Measurements from ENCODE around the gene DMRTC2.
"Not testable (repeated sequence)": the region's sequence is repeated elsewhere in the genome, so short reads cannot be mapped to it uniquely, and the experiment has no call there.

The DMRTC2 gene

DNA sequence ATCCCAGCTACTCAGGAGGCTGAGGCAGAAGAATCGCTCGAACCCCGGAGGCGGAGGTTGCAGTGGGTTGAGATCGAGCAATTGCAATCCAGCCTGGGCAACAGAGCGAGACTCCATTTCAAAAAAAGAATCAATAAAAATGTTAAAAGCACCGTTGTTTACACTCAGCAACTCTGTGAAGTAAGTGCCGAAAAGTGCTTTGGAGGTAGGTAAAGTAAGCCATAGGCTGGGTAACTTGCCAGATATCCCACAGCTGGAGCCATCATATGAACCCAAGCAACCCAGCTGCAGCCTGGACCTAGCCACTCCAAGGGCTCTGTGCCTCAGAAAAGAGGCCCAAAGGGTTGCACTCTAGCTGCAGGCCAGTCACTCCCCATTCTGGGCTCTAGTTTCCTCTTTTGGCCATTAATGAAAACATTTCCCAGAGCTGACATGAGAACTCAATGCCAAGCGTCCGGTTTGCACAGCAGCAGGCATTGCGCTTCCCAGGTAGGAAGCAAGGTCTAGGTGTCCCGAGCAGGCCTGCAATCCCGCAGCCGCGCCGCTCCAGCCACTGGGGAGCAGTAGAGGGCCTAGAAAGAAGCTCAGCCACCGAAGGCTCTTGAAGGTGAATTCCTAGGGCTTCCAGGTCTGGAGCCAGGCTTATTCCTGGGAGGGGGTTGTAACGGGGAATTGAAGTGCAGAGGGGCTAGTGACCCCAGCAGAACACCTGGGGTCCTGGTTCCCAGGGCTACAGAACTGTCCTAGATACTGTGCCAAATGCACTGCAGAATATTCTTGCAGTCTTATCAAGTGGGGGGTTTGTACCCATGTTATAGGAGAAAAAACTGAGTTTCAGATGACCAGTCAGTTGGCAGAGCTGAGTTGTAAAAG, 28.2 kb downstream of the DMRTC2 start:
- no peak overlapping the region for H3K9ac ChIP-seq (ENCODE audit: low read length)
- H3K4me3 ChIP-seq (ENCODE audit: low read length), result no peak overlapping the region
- no peaks in the 10 kb centered on the region for H3K4me1 ChIP-seq (ENCODE audit: control insufficient read depth, low read depth, low read length)
- no peaks in the 10 kb centered on the region for H3K27me3 ChIP-seq (ENCODE audit: control insufficient read depth, insufficient read depth, low read length)
- H3K27ac ChIP-seq (ENCODE audit: low read length), result no peak overlapping the region
- H3K36me3 ChIP-seq (ENCODE audit: control insufficient read depth, low read depth, low read length), result peaks cover 38% of the 10 kb centered on the region
- no peaks in the 10 kb centered on the region for H3K9me3 ChIP-seq (ENCODE audit: control insufficient read depth, low read depth, low read length)

DNA sequence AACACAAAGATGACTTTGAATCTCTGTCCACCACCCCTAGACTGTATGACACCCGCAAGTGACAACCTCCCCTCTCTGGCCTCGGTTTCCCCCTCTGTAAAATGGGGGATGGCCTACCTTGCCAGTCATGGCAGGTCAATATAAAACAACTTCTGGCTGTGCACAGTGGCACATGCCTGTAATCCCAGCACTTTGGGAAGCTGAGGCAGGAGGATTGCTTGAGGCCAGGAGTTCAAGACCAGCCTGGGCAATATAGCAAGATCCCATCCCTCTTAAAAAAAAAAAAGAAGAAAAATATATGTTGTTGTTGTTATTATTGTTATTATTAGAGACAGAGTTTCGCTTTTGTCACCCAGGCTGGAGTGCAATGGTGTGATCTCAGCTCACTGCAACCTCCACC, 31.1 kb downstream of the DMRTC2 start:
- not testable (repeated sequence) for H3K4me1 ChIP-seq (ENCODE audit: control insufficient read depth, low read depth, low read length); H3K4me3 ChIP-seq (ENCODE audit: low read length); H3K9ac ChIP-seq (ENCODE audit: low read length); H3K9me3 ChIP-seq (ENCODE audit: control insufficient read depth, low read depth, low read length); H3K27me3 ChIP-seq (ENCODE audit: control insufficient read depth, insufficient read depth, low read length); H3K36me3 ChIP-seq (ENCODE audit: control insufficient read depth, low read depth, low read length); H3K27ac ChIP-seq (ENCODE audit: low read length)

DNA sequence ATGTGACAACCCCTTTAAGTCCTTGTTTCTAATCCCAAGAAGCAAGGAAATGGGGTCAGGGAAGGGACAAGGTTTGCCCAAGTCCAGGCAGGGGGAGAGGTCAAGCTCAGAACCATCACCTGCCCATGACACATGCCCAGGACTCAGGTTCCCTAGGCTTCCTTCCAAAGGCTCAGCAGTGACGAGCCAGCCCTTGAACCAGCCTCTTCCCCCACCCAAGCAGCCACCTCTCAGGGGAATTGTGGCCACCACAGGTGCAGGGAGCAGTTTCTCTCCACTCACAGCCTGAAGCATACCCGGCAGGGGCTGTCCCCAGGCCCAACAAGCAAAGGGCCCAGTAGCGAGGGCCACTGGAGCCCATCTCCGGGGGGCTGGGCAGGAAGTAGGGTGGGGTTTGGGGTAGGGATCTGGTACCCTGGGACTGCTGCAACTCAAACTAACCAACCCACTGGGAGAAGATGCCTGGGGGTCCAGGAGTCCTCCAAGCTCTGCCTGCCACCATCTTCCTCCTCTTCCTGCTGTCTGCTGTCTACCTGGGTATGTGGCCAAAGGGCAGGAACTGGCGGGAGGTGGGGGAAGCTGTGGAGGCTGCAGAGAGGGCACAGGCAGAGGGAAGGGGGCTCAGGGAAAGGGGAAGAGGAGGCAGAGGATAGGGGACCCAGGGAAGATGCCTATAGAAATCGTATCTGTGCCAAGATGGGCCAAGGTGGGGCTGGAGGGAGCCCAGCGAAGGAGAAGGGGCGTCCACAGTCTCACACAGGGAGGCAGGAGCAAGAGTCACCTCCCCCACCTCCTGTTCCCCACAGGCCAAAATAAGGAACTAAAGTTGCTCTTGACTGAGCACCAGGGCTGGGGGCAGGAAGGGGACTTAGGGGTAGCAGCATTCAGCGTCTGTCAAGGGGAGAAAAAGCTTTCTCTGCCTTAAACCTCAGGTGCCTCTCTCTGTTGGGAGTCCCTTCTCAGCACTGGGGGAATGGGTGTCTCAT, 32.3 kb downstream of the DMRTC2 start, which contains the start of gene CD79A:
Gene CD79A (plus strand): TSS at position 433 of the 986 bp plus-strand sequence. CDS start 26 bp downstream, at position 459.
- H3K9ac ChIP-seq (ENCODE audit: low read length), result no peak within 1 kb of the TSS
- no peaks in the 10 kb centered on the region for H3K4me1 ChIP-seq (ENCODE audit: control insufficient read depth, low read depth, low read length)
- no peak within 1 kb of the TSS for H3K27ac ChIP-seq (ENCODE audit: low read length)
- peaks cover 15% of the 10 kb centered on the region for H3K27me3 ChIP-seq (ENCODE audit: control insufficient read depth, insufficient read depth, low read length)
- H3K4me3 ChIP-seq (ENCODE audit: low read length), result no peak within 1 kb of the TSS
- no peaks in the 10 kb centered on the region for H3K9me3 ChIP-seq (ENCODE audit: control insufficient read depth, low read depth, low read length)
- no peaks in the 10 kb centered on the region for H3K36me3 ChIP-seq (ENCODE audit: control insufficient read depth, low read depth, low read length)

DNA sequence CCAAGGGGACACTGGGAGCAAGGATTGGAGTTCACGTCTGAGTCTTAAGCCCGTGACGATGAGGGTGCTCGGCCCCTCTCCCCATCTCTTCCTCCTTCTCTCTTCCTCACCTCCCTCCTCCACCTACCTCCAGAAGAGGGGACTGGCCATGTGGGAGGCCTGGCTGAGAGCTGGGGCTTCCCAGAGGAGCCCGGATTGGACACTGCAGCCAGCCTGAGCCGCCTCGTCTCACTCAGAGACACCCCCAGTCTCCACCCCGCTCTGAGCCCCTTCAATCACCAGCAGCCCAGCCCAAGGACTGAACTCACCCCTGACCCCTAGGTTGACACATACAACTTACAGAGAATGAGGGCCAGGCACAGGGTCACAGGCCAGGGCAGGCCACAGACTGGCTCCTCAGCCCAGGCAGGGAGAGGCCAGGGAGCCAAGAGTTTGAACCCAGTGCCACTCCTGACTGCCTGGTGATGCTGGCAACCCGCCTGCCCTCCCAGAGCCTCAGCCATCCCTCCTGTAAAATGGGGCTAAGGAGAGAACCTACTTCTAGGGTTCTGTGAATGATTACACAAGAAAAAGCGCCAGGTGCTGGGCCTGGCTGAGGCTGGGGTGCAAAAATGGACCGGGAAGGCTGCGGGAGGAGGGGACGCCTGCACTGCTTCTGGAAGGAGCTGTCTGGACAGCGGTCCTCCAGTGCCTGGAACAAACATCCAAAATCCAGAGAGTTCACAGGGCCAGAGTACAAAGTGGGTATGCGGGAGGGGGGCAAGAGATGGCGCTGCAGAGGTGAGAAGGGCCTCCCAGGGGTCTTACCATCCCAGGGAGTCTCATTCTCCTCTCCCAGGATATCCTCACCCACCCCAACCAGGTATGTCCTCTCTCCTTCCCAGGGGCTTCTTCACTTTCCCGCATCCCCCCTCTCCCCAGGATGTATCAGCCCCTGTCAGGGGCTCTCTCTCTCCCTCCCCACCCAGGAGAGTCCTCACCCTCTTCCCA, 33.4 kb downstream of the DMRTC2 start:
- Histone ChIP-seq H3K9ac (ENCODE audit: low read length) (no peak overlapping the region), H3K27ac (ENCODE audit: low read length) (no peak overlapping the region), H3K4me3 (ENCODE audit: low read length) (no peak overlapping the region), H3K36me3 (ENCODE audit: control insufficient read depth, low read depth, low read length) (no peaks in the 10 kb centered on the region), H3K9me3 (ENCODE audit: control insufficient read depth, low read depth, low read length) (no peaks in the 10 kb centered on the region), H3K4me1 (ENCODE audit: control insufficient read depth, low read depth, low read length) (no peaks in the 10 kb centered on the region), H3K27me3 (ENCODE audit: control insufficient read depth, insufficient read depth, low read length) (peaks cover 26% of the 10 kb centered on the region)

DNA sequence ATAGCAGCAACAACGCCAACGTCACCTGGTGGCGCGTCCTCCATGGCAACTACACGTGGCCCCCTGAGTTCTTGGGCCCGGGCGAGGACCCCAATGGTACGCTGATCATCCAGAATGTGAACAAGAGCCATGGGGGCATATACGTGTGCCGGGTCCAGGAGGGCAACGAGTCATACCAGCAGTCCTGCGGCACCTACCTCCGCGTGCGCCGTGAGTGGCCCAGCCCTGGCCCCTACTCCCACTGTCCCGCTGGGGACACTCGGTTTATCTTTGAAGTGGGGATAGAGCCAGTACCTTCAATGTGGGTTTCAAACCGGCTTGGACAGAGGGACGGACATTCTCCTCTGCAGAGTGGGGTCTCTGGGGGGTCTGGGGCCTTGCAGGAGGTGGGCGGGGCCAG, 34.2 kb downstream of the DMRTC2 start:
- Histone ChIP-seq H3K4me1 (ENCODE audit: control insufficient read depth, low read depth, low read length) (no peaks in the 10 kb centered on the region), H3K27ac (ENCODE audit: low read length) (no peak overlapping the region), H3K27me3 (ENCODE audit: control insufficient read depth, insufficient read depth, low read length) (peaks cover 32% of the 10 kb centered on the region), H3K9me3 (ENCODE audit: control insufficient read depth, low read depth, low read length) (no peaks in the 10 kb centered on the region), H3K36me3 (ENCODE audit: control insufficient read depth, low read depth, low read length) (no peaks in the 10 kb centered on the region), H3K9ac (ENCODE audit: low read length) (no peak overlapping the region), H3K4me3 (ENCODE audit: low read length) (no peak overlapping the region)

DNA sequence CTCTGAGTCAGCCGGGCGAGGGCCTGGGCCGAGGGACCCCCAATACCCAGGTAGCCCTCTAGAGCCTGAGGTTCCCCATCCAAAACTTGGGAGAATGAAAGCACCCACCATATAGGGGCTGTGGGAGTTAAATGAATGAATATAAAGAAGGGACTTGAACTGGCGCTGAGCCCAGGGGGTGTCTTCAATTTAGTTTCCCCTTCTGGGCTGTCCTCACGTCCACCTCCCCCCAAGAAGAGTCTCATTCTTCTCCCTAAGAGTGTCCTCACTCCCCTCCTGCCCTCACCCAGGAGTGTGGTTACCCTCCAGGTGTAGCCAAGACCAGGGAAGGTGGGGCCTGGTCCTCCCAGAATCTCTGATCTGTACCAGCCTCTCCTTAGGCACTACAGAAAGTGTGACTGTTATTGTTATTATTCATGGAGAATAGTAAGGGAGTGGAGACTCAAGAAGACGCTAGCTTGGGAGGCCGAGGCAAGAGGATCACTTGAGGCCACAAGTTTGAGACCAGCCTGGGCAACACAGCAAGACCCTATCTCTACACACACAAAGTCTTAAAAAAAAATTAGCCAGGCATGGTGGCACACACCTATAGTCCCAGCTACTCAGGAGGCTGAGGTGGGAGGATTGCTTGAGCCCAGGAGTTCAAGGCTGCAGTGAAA, 35.0 kb downstream of the DMRTC2 start:
- Histone ChIP-seq H3K4me3 (ENCODE audit: low read length) (no peak overlapping the region), H3K27me3 (ENCODE audit: control insufficient read depth, insufficient read depth, low read length) (peaks cover 32% of the 10 kb centered on the region), H3K27ac (ENCODE audit: low read length) (no peak overlapping the region), H3K9ac (ENCODE audit: low read length) (no peak overlapping the region), H3K4me1 (ENCODE audit: control insufficient read depth, low read depth, low read length) (no peaks in the 10 kb centered on the region), H3K9me3 (ENCODE audit: control insufficient read depth, low read depth, low read length) (no peaks in the 10 kb centered on the region), H3K36me3 (ENCODE audit: control insufficient read depth, low read depth, low read length) (no peaks in the 10 kb centered on the region)

DNA sequence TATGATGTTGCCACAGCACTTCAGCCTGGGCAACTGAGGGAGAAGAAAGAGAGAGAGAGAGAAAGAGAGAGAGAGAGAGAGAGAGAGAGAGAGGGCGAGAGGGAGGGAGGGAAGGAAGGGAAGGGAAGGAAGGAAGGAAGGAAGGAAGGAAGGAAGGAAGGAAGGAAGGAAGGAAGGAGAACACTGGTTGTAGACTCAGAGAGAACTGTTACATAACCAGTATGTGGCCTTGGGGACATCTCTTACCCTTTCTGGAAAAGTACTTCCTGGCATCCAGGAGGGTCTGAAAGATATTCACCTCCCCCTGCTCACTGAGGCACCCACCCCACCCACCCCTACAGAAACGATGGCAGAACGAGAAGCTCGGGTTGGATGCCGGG, 35.5 kb downstream of the DMRTC2 start:
- Histone ChIP-seq H3K4me3 (ENCODE audit: low read length) (no peak overlapping the region), H3K27ac (ENCODE audit: low read length) (no peak overlapping the region), H3K4me1 (ENCODE audit: control insufficient read depth, low read depth, low read length) (no peaks in the 10 kb centered on the region), H3K9me3 (ENCODE audit: control insufficient read depth, low read depth, low read length) (no peaks in the 10 kb centered on the region), H3K36me3 (ENCODE audit: control insufficient read depth, low read depth, low read length) (no peaks in the 10 kb centered on the region), H3K27me3 (ENCODE audit: control insufficient read depth, insufficient read depth, low read length) (peaks cover 32% of the 10 kb centered on the region), H3K9ac (ENCODE audit: low read length) (no peak overlapping the region)

DNA sequence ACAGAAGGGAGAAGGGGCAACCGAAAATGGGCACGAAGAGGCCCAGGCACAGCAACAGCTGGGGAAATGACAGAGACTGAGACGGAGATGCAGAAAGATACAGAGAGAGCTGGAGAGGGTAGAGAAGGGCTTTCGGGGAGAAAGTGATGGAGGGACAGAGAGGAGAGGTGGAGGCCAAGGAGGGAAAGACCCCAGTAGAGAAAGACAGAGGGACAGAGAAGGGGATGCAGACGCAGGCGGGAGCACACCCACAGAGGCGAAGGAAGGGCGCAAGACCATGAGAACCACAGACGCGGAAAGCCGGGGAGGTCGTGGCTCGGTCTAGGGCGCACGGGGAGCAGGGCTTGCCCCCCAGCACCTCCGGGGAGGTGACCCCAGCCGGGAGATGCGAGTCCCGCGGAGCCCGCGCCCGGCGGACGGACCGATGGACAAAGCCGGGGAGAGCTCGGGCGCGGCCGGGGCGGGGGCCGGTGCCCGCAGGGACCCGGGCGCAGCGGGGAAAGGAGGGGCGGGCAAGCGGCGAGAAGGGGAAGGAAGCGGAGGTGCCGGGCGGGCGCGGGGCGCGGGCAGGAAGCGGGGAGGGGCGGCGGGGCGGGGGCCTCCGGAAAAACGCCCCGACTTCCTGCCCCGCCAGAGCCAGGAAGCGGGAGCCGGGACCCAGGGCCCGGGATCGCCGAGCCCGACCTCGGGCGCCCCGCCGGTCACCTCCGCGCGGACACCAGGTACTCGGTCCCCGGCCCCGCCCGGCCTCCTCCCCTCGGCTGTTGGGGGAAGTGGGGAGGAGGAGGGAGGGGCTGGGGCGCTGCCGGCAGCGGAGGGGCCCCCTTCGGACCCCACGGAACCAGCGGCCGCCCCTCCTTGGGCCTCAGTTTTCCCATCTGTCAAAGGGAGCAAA, 38.0 kb downstream of the DMRTC2 start, which contains the start of gene ARHGEF1:
Gene ARHGEF1 (plus strand): TSS at position 617 of the 895 bp plus-strand sequence. CDS start 4,899 bp downstream, outside the sequence.
- peak within 1 kb of the TSS; percentile 45 for H3K9ac ChIP-seq (ENCODE audit: low read length)
- no peaks in the 10 kb centered on the region for H3K9me3 ChIP-seq (ENCODE audit: control insufficient read depth, low read depth, low read length)
- peaks cover 9% of the 10 kb centered on the region for H3K4me1 ChIP-seq (ENCODE audit: control insufficient read depth, low read depth, low read length)
- H3K4me3 ChIP-seq (ENCODE audit: low read length), result peak within 1 kb of the TSS; percentile 79
- no peak within 1 kb of the TSS for H3K27ac ChIP-seq (ENCODE audit: low read length)
- H3K27me3 ChIP-seq (ENCODE audit: control insufficient read depth, insufficient read depth, low read length), result peaks cover 32% of the 10 kb centered on the region
- H3K36me3 ChIP-seq (ENCODE audit: control insufficient read depth, low read depth, low read length), result no peaks in the 10 kb centered on the region

DNA sequence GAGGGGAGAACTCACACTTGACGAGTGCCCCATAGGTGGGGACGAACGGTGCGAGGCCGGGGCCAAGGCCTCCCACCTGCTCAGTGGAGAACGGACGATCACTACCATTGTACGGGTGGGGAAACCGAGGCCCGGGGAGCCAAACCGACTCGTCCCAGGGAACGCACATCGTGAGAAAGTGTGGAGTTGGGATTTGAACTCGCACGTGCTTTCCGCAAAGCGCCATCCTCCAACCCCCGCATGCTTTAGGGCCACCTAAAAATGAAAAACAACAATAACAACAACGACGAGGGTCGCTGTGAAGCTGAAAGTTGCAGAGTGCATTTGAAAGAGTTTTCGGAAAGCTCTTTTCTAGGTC, 38.6 kb downstream of the DMRTC2 start:
- H3K4me1 ChIP-seq (ENCODE audit: control insufficient read depth, low read depth, low read length), result peaks cover 15% of the 10 kb centered on the region
- no peaks in the 10 kb centered on the region for H3K36me3 ChIP-seq (ENCODE audit: control insufficient read depth, low read depth, low read length)
- peaks cover 32% of the 10 kb centered on the region for H3K27me3 ChIP-seq (ENCODE audit: control insufficient read depth, insufficient read depth, low read length)
- peak overlapping the region; percentile 79 for H3K4me3 ChIP-seq (ENCODE audit: low read length)
- no peak overlapping the region for H3K27ac ChIP-seq (ENCODE audit: low read length)
- H3K9ac ChIP-seq (ENCODE audit: low read length), result peak overlapping the region; percentile 45
- no peaks in the 10 kb centered on the region for H3K9me3 ChIP-seq (ENCODE audit: control insufficient read depth, low read depth, low read length)

Data from iPS-18a (cell line).